GM12891 (cell line): ENCODE data around the gene CROCC2.

Source experiments
- POLR2A ChIP-seq: IDR thresholded peaks from 2 replicates; pipeline ENCODE4 v1.6.1; 2011; ENCODE audit warnings: low read depth, low read length, control low read depth
- TAF1 ChIP-seq: IDR thresholded peaks from 2 replicates; pipeline ENCODE4 v1.6.1; 2011; ENCODE audit warnings: low read depth, low read length, control low read depth

GRCh38 chr2:241033994-241034393, 127.9 kb downstream of the CROCC2 start:
- TF ChIP-seq POLR2A: no peak
- TF ChIP-seq TAF1: no peak
